Ammon's horn (tissue), 1 donor: ENCODE results near the gene TCN2.
"Not testable (repeated sequence)": the region's sequence is repeated elsewhere in the genome, so short reads cannot be mapped to it uniquely, and the experiment has no call there.

Source experiments
- DNase-seq: peaks from one replicate; pipeline ENCODE4 v3.0.0-alpha.2; 2016; ENCODE audit warnings: low spot score

The TCN2 gene

DNA sequence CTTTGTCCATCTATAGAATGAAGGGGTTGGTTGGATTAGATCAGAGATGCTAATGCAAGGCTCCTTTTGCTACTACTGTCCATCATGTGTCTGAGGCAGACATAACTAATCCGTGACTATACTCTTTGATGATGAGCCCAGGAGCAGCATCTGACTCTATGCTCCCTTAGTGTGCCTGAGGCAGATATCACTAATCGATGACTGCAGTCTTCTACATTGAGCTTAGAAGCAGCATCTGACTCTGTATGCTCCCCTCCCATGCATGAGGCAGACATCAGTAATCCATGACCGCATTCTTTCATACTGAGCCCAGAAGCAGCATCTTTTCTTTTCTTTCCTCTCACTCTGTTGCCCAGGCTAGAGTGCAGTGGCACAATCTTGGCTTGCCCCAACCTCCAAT lies 4.2 kb downstream of the TCN2 start:
- DNase-seq: no peak

DNA sequence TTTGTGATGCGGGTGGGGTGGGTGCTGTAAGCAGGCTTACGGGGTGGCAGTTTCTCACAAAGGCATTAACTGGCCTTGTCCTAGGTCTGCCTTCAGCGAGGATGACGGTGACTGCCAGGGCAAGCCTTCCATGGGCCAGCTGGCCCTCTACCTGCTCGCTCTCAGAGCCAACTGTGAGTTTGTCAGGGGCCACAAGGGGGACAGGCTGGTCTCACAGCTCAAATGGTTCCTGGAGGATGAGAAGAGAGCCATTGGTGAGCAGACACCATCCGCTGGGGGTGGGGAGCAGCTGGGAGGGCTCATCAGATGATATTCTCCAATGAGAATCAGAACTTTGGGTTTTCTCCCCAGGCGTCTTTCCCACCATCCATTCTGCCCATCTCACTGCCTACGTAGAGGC lies 5.8 kb downstream of the TCN2 start:
- DNase-seq: no peak

DNA sequence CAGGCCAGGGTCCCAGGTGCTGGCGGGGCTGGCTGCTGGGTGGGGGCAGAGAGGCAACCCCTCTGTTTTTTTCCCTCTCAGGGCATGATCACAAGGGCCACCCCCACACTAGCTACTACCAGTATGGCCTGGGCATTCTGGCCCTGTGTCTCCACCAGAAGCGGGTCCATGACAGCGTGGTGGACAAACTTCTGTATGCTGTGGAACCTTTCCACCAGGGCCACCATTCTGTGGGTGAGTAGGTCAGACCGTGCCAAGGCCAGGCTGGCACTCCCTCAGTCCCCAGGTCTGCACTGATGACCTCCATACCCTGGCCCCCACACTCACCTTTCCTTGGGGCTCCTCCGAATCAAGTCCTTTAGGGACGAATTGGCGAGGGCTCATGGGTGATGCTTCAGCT lies 7.3 kb downstream of the TCN2 start:
- DNase-seq: no peak

DNA sequence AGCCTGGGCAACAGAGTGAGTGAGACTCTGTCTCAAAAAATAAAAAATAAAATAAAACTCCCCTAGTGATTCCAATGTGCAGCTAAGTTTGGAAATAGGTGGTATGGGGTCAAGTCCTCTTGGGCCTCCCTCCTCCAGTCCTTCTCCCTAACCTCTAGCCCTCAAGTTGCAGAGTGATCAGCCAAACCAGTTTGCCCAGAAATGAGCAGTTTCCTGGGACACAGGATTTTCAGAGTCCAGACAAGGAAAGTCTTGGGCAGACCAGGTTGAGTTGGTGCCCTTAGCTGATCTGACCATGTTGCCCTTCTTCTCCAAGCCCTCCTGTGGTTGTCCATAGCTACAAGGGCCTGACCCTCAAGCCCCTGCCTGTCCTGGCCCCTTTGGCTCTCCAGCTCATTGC lies 7.9 kb downstream of the TCN2 start:
- no peak for DNase-seq

DNA sequence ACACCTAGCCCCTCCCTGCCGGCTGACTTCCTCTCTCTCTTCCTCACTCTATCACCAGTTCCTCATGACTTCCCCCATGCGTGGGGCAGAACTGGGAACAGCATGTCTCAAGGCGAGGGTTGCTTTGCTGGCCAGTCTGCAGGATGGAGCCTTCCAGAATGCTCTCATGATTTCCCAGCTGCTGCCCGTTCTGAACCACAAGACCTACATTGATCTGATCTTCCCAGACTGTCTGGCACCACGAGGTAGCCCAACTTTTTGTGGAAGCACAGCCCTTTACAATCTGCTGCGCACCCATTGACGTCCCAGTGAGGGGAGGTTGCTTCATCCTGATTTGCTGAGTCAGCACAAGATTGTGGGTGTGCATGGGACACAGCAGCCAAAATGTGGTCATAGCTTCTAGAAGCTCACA lies 8.6 kb downstream of the TCN2 start:
- no peak for DNase-seq

DNA sequence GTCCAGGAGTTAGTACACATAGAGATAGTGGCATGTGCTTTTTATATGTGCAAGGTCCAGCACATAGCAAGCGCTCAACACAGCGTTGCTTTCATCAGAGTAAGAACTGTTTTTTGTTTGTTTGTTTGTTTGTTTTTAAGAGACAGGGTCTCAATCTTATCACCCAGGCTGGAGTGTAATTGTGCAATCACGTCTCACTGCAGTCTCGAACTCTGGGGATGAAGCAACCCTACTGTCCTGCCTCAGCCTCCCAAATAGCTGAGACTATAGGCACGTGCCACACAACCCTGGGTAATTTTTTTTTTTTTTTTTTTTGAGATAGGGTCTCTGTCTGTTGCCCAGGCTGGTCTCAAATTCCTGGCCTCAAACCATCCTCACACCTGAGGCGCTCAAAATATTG lies 10.8 kb downstream of the TCN2 start:
- no peak for DNase-seq

DNA sequence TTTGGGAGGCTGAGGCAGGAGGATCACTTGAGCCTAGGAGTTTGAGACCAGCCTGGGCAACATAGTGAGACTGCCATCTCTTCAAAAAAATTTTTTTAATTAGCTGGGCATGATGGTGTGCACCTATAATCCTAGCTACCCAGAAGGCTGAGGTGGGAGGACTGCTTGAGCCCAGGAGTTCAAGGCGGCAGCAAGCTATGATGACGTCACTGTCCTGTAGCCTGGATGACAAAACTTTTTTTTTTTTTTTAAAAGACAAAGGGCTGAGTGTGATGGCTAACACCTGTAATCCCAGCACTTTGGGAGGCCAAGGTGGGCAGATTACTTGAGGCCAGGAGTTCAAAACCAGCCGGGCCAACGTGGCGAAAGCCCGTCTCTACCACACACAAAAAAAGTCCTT lies 12.9 kb downstream of the TCN2 start:
- DNase-seq: not testable (repeated sequence)

DNA sequence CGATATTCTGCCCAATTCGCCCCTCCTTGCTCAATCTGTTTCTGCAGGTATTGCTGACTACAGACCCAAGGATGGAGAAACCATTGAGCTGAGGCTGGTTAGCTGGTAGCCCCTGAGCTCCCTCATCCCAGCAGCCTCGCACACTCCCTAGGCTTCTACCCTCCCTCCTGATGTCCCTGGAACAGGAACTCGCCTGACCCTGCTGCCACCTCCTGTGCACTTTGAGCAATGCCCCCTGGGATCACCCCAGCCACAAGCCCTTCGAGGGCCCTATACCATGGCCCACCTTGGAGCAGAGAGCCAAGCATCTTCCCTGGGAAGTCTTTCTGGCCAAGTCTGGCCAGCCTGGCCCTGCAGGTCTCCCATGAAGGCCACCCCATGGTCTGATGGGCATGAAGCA lies 19.4 kb downstream of the TCN2 start:
- no peak for DNase-seq

DNA sequence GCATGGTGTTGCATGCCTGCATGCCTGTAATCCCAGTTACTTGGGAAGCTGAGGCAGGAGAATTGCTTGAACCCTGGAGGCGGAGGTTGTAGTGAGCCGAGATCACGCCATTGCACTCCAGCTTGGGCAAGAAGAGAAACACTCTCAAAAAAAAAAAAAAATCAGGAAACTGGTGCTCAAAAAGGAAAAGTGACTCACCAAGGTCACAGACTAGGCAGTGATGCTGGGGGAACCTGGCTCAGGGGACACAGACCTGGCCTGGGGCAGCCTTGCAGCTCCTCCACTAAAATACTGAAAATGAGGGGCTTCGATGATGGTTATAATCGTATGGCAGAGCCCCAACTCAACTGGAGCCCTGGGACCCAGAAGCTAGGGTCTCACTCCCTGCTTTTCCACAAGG lies 20.5 kb downstream of the TCN2 start:
- no peak for DNase-seq

DNA sequence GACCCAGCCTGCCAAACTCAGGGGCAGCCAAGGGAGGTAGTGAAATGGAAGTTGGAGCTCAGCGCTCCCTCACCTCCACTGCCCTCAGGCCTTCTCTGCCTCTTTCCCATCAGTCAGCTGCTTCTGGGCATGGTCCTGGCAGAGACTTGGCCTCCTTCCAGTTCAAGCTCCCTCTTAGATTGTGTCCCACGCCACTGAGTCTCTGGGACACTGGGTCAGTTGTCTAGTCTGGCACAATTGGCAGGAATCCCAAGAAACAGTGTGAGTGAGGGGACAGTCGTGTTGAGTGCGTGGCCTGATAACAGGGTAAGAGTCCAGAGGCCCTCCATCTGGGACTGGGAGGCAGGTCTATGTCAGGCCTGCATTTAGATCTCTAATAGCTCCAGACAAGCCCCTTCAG lies 21.5 kb downstream of the TCN2 start:
- DNase-seq: peak; percentile 74

DNA sequence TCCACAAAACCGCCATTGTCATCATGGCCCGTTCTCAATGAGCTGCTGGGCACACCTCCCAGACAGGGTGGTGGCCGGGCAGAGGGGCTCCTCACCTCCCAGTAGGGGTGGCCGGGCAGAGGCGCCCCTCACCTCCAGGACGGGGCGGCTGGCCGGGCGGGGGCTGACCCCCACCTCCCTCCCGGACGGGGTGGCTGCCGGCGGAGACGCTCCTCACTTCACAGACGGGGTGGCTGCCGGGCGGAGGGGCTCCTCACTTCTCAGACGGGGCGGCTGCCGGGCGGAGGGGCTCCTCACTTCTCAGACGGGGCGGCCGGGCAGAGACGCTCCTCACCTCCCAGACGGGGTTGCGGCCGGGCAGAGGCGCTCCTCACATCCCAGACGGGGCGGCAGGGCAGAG lies 24.5 kb downstream of the TCN2 start:
- DNase-seq: not testable (repeated sequence)

DNA sequence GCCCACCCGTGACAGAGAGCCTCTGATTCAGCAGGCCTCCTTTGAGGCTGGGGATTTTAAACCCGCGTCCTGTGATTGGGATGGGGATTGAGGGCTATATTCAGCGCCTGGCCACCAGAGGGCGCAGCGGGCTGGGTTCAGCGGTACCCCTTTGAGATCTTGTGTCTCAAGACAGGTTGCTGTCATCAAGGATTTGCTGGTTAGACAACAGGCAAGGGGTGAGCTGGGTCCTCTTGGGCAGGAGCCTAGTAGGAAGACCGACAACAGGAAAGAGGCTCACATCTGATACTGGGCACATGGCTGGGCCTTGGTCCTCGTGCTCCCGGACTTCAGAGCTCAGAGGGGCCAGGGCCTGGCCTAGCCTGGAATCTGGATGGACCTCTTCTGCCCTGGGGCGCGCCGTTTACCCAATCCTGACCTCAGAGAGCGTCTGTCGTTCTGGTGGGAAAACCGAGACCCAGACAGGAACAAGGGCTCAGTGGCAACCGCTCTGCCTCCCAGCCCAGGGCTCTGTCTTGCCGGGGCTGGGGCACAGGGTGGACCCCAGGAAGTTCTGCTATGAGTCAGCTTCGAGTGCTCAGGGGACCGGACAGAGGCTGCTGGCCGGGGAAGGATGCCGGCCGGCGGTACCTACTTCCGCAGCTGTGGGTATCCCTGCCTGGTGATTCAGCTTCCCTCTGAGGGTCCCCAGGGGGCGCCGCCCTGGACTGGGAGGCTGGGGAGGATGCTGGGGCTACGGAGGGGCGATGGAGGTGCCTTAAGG lies 27.7 kb downstream of the TCN2 start:
- peak; percentile 94 for DNase-seq

DNA sequence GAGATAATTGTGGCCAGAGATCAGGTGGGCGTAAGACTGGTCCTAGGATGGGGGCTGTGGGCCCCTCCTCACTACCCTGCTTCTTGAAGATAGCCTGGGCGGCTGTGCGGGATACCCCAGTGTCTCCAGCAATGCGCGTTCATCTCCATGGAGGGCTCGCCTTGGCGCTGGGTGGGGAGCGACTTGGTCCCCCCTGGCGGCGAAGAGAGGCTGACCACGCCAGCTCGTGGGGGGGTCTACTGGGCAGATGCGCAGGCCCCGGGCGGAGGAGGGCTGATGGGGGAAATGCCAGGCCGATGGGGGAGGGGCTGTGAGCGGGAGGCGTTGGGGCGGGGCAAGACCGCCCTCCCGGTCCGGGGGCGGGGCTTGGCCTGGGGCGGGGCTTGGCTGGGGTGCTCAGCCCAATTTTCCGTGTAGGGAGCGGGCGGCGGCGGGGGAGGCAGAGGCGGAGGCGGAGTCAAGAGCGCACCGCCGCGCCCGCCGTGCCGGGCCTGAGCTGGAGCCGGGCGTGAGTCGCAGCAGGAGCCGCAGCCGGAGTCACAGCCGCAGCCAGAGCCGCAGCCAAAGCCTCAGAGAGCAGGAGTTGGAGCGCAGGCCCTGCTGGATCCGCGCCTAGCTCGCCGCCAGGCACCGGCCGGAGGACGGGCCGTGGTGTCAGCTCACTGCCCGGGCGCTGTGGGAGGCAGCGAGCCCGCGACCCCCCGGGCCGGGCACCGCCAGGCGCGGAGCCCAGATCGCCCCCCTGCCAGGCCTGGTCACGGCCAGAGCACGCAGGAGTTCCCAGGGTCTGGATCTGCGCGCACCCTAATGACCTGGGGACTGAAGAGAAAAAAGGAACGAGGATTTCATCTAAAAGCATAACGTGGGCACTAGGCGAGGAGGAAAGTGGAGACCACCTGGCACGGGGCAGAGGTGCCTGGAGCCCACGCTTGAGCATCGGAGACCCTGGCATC lies 28.6 kb downstream of the TCN2 start, which contains the start of gene SLC35E4:
Gene SLC35E4, plus strand, starts transcription at position 509 of the 953 bp plus-strand sequence. CDS start 670 bp downstream, outside the sequence.
- peak; percentile 96 for DNase-seq

DNA sequence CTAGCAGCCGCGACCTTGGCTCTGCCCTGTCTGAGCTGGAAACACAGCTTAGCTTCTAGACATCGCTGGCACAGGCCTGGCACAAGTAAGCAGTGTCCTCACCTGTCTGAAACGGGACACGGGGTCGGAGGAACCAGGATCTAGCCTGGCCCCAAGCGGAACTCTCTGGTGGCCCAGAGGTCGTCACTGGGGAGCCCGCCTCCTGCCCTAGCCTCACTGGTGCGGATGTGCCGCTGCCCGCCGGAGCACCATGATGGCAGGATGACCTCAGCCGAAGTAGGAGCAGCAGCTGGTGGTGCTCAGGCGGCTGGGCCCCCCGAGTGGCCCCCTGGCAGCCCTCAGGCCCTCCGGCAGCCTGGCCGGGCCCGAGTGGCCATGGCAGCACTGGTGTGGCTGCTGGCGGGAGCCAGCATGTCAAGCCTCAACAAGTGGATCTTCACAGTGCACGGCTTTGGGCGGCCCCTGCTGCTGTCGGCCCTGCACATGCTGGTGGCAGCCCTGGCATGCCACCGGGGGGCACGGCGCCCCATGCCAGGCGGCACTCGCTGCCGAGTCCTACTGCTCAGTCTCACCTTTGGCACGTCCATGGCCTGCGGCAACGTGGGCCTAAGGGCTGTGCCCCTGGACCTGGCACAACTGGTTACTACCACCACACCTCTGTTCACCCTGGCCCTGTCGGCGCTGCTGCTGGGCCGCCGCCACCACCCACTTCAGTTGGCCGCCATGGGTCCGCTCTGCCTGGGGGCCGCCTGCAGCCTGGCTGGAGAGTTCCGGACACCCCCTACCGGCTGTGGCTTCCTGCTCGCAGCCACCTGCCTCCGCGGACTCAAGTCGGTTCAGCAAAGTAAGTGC lies 29.5 kb downstream of the TCN2 start:
- peak; percentile 49 for DNase-seq

DNA sequence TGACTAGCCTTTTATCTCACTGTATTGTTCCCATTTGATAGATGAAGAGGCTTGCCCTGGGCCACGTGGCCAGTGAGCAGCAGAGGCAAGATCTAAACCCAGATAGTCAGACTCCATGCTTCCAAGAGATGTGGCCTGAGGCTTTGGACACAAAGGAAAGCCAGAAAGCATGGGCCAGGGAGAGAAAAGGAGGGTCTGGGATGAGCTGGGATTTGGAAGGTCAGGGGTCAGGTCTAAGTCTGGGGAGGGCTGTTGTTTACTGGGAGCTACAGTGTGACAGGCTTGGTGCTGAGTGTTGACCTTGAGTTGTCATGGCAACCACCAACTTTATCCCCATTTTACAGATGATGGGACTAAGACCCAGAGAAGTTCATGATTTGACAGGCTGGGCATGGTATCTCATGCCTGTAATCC lies 30.7 kb downstream of the TCN2 start:
- no peak for DNase-seq

DNA sequence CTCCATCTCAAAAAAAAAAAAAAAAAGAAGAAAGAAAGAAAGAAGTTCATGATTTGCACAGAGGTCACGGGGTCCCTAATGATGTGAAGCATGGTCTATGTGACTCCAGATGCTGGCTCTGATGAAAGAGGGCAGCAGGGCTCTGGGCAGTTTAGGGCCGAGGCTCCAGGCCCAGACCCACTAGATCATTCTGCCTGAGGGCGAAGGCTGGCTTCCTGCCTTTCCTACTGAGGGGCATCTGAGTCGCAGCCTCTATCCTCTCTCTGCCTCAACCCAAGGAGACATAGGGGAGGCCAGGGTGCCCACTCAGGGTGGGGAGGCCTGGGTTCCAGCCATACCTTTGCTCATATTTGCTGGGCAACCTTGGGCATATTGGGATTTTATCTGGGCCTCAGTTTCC lies 33.4 kb downstream of the TCN2 start:
- DNase-seq: no peak

DNA sequence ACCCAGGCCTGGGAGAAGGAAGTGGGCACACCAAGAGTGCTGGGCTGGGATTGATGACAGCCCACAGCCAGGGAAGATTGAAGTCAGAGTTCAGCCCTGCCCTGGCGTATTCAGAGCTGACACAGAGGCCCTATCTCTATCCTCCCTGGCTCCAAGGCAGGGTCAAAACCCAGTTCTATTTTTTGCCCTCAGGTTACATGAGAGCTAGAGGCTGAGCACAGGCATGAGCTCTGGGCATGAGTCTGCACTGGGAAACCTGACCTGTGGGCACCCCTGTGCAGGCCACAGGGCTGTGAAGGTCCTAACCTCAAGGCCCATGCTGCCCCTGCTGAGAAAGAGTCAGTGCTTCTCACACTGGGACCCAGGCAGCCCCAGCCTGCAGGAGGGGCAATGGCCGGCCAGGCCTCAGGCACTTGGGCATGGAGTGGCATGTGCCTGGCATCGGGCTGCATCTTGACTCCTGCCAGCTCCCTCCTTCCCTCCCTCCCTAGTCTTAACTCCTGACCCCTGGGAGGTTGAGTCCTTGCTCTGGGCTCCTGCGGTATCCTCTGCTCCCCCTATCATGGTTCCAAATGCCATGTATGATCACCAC lies 34.0 kb downstream of the TCN2 start:
- DNase-seq: no peak

DNA sequence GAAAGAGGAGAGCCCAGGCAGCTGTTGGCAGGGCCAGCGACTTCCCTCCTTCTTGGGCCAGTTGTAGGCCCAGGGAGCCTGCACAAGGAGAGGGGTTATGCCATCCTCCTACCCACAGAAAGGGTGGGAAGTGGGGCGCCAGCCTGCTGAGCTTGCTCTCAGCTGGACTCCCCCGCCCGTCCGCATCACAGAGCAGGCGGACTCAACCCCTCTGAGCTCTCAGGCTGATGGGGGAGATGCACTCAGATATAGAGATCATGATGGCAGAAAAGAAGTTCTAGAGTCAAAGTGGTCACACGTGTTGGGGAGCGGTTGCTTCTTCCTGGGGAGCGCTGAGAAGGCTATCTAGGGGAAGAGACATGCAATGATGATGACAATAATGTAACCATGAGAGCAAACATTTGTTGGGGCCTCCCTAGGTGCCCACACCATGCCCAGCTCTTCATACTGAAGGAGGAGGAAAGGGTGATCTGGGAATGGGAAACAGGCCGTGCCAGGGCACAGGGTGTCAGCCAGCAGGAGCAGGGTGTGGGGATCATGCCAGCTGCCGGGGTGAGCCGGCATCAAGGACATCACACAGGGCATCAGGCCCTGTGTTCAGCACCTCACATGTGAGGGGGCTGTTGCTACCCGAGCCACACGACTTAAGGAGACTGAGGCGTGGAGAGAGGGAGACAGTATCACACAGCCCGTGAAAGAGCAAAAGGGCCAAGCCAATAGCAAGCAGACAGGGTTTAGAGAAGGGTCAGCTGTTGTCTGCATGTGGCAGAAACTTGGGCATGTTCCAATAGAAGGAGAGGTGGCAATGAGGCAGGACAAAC lies 36.3 kb downstream of the TCN2 start:
- peak; percentile 32 for DNase-seq

DNA sequence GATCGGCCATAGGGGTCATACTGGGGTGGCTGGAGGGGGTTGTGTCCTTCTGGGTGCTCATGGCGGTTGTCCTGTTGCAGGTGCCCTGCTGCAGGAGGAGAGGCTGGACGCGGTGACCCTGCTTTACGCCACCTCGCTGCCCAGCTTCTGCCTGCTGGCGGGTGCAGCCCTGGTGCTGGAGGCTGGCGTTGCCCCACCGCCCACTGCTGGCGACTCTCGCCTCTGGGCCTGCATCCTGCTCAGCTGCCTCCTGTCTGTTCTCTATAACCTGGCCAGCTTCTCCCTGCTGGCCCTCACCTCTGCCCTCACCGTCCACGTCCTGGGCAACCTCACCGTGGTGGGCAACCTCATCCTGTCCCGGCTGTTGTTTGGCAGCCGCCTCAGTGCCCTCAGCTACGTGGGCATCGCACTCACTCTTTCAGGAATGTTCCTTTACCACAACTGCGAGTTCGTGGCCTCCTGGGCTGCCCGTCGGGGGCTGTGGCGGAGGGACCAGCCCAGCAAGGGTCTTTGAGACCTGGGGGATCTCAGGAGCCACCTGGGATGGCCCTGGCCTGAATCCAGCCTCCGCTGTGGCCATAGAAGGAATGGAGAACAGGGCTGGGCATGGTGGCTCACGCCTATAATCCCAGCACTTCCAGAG lies 39.7 kb downstream of the TCN2 start:
- no peak for DNase-seq

DNA sequence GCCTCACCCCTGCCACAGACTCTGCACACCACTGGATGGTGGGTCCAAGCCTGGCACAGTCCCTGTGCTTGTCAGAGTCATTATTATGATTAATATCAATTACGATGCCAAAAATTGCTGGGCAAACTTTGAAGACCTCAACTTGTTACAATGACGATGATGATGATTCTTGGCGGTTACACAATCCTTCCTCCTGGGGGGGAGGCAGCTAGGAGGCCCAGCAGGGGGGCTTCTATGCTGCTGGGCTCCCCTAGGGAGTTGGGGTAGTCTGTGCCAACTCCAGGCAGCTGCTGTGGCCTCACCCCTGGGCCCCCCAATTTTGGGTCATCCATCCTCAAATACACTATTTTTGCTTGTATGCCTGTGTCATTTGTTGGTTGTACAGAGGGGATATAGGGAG lies 40.6 kb downstream of the TCN2 start:
- no peak for DNase-seq
